Measurements from ENCODE around the gene CST3. TPM values are rescaled to one million over a fixed set of nuclear protein-coding genes. Genes with fewer than 3 reads are reported as not detected.

The CST3 gene
- total and polyA plus RNA-seq, 10 of the 15 experiments (the other 5 are each of a cell fraction or from before 2014, with no cell fraction given): 11.8 to 127 (median 57.8) TPM

DNA sequence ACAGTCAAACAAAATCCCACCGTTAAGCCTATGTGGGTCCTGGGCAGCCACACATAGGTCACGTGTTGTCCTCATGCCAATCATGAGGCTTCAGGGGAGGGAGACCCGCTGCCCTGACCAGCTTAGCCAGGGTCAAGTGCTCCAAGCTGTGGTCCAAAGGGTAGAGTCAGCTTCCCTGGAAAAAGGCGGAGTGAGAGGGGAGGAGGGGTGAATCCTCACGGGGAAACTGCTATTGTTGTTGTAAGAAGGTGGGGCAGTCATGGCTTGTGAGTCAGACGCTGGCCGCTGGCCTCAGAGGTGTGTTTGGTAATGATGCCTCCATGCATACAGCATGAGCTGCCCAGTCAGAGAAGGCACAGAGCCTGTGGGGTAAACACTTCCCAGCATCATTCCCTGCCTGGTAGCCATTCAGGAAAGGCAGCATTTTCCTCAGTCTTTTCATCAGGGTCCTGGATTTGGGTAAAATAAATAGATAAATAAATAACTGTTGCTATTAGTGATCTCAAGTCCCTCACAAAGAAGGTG, 8.7 kb downstream of the CST3 start (continued):
- TF ChIP-seq STAT3 (IDR thresholded peaks at IDR 0.05; ENCODE audit: low read depth, low read length) (no peak), FOXK2 (IDR thresholded peaks at IDR 0.05) (no peak), CBX3 (IDR thresholded peaks at IDR 0.05; ENCODE audit: borderline replicate concordance, low read depth) (no peak), NBN (IDR thresholded peaks at IDR 0.05) (no peak), RCOR1 (conservative IDR thresholded peaks at IDR 0.05; ENCODE audit: low read depth, low read length) (no peak), CEBPB (IDR thresholded peaks at IDR 0.05; ENCODE audit: borderline replicate concordance in 1 of 2, low read depth in 2 of 2, low read length in 2 of 2) (no peak)
- TF ChIP-seq, protein P1, sequence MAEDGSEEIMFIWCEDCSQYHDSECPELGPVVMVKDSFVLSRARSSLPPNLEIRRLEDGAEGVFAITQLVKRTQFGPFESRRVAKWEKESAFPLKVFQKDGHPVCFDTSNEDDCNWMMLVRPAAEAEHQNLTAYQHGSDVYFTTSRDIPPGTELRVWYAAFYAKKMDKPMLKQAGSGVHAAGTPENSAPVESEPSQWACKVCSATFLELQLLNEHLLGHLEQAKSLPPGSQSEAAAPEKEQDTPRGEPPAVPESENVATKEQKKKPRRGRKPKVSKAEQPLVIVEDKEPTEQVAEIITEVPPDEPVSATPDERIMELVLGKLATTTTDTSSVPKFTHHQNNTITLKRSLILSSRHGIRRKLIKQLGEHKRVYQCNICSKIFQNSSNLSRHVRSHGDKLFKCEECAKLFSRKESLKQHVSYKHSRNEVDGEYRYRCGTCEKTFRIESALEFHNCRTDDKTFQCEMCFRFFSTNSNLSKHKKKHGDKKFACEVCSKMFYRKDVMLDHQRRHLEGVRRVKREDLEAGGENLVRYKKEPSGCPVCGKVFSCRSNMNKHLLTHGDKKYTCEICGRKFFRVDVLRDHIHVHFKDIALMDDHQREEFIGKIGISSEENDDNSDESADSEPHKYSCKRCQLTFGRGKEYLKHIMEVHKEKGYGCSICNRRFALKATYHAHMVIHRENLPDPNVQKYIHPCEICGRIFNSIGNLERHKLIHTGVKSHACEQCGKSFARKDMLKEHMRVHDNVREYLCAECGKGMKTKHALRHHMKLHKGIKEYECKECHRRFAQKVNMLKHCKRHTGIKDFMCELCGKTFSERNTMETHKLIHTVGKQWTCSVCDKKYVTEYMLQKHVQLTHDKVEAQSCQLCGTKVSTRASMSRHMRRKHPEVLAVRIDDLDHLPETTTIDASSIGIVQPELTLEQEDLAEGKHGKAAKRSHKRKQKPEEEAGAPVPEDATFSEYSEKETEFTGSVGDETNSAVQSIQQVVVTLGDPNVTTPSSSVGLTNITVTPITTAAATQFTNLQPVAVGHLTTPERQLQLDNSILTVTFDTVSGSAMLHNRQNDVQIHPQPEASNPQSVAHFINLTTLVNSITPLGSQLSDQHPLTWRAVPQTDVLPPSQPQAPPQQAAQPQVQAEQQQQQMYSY (CRISPR knock-in tag; IDR thresholded peaks at IDR 0.05): no peak

DNA sequence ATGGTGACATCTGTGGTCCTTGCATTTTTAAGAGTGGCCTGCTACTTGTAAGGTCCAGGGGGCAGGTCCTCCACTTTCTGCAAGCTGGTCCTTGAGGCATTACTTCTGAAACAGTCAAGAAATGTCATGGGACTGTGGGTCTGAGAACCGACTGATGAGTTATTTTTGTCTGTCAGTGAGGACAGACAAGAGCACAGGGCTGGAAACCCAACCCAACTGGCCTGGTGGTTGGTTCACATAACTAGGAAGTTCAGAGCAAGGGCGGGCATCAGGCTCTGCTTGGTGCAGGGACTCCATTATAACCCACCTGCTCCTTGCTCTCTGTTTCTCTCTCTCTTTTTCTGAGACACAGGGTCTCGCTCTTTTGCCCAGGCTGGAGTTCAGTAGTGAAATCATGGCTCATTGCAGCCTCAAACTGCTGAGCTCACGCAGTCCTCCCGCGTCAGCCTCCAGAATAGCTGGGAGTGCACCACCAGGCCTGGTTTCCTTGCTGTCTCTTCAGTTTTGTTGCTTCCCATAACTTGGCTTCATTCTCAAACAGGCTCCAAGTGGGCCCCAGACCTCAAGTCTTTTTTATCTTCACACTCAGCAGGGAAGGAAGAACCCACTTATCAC, 9.2 kb downstream of the CST3 start:
- 32% methylated on average over 6 of the region's 6 CpGs for WGBS (ENCODE audit: insufficient coverage, insufficient replicate concordance, low lambda C conversion rate, missing lambda C conversion rate)
- Histone ChIP-seq H3K9ac (ENCODE audit: control insufficient read depth, insufficient read depth, low read length) (no peak overlapping the region), H3K27ac (ENCODE audit: control insufficient read depth, insufficient read depth) (no peak overlapping the region), H3K4me3 (no peak overlapping the region), H3K27me3 (replicated peaks in 1 of 2; ENCODE audit: control insufficient read depth in 2 of 2, insufficient read depth in 2 of 2, low read length in 1 of 2) (no peaks in the 10 kb centered on the region), H3K79me2 (ENCODE audit: control insufficient read depth, insufficient read depth, low read length) (no peaks in the 10 kb centered on the region), H3K4me2 (ENCODE audit: control insufficient read depth, insufficient read depth) (no peak overlapping the region), H4K20me1 (ENCODE audit: control insufficient read depth, insufficient read depth) (no peaks in the 10 kb centered on the region; the same call in 1 of the 2 replicates), H3K4me1 (ENCODE audit: control insufficient read depth, insufficient read depth, low read length) (peaks cover 22% of the 10 kb centered on the region), H2AFZ (ENCODE audit: control insufficient read depth, low read depth, low read length) (no peak overlapping the region), H3K9me3 (replicated peaks; ENCODE audit: control insufficient read depth, insufficient read depth, low read length) (no peaks in the 10 kb centered on the region), H3K36me3 (ENCODE audit: control insufficient read depth in 2 of 2, insufficient read depth in 2 of 2, low read length in 1 of 2) (no peaks in the 10 kb centered on the region)
- CTCF ChIA-PET: interaction anchor here (1.3 kb wide), 1 partner anchor 22 kb away, joined by 3 read pairs; no protein-coding TSS in a partner anchor
- no peak for FAIRE-seq
- SMC1A ChIA-PET (ENCODE audit: uncharacterized antibody, unreplicated experiment): no interaction called here
- ATAC-seq: no peak
- no TSS peak for BruUV-seq (replicated peaks)
- no peak for DNase-seq (ENCODE audit: low read depth, low spot score)
- POLR2A ChIA-PET: no interaction called here
- RAD21 ChIA-PET (ENCODE audit: unreplicated experiment): no interaction called here
- intact Hi-C loops (cut with micrococcal nuclease; ENCODE audit: unreplicated experiment) (loop anchor here (5.0 kb wide), 1 partner anchor 266 kb away; the partner anchor contains the start of gene GZF1), in situ Hi-C loops (cut with MboI) (no loop called here)
- TF ChIP-seq YY1 (IDR thresholded peaks at IDR 0.05; ENCODE audit: low read depth, low read length) (no peak), TCF7 (IDR thresholded peaks at IDR 0.05; ENCODE audit: borderline replicate concordance) (no peak), EED (IDR thresholded peaks at IDR 0.05; ENCODE audit: low read depth) (no peak), FOXM1 (IDR thresholded peaks at IDR 0.05; ENCODE audit: low read depth, low read length) (no peak), NR2C2 (IDR thresholded peaks at IDR 0.05; ENCODE audit: borderline replicate concordance, control insufficient read depth, insufficient read length, low read depth) (no peak), DPF2 (IDR thresholded peaks at IDR 0.05) (no peak), TCF3 (IDR thresholded peaks at IDR 0.05; ENCODE audit: borderline replicate concordance, insufficient read depth, low read depth, low read length) (no peak), ESRRA (IDR thresholded peaks at IDR 0.05; ENCODE audit: low read length) (no peak), PAX8 (IDR thresholded peaks at IDR 0.05) (no peak), NFYA (IDR thresholded peaks at IDR 0.05; ENCODE audit: borderline replicate concordance, low read depth, low read length) (no peak), FOXK2 (IDR thresholded peaks at IDR 0.05) (no peak)
- TF ChIP-seq, protein P2, sequence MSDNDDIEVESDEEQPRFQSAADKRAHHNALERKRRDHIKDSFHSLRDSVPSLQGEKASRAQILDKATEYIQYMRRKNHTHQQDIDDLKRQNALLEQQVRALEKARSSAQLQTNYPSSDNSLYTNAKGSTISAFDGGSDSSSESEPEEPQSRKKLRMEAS (IDR thresholded peaks at IDR 0.05; ENCODE audit: low read depth, low read length): no peak
- TF ChIP-seq, protein P3, sequence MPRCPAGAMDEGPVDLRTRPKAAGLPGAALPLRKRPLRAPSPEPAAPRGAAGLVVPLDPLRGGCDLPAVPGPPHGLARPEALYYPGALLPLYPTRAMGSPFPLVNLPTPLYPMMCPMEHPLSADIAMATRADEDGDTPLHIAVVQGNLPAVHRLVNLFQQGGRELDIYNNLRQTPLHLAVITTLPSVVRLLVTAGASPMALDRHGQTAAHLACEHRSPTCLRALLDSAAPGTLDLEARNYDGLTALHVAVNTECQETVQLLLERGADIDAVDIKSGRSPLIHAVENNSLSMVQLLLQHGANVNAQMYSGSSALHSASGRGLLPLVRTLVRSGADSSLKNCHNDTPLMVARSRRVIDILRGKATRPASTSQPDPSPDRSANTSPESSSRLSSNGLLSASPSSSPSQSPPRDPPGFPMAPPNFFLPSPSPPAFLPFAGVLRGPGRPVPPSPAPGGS (IDR thresholded peaks at IDR 0.05; ENCODE audit: borderline replicate concordance, insufficient read depth, low read depth, low read length, poor library complexity, severe bottlenecking): no peak

All from GM12878 (cell line).